ENCODE measurements around the gene BOD1L1.

BOD1L1 gene

DNA sequence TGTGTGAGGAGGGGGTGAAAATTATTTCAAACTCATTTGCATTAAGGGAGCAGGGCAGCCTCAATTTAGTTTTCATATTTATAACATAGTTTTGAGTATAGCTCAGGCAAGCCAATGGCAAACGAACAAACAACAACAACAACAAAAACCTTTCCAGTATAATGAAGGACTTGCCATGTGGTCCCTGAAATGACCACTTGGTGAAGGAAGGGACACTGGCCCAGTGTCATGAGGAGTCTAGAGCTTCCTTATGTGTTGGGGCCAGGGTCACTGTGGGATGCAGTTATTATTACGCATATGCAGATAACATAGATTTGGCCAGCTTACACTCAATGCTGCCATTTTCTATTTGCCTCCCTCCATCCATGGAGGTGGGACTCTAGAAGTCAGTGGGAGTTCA, 106.5 kb downstream of the BOD1L1 start:
- Mint-ChIP-seq H3K4me3 (no peak overlapping the region), H3K36me3 (ENCODE audit: low read depth) (no peaks in the 10 kb centered on the region), H3K9me3 (peaks cover 31% of the 10 kb centered on the region), H3K27ac (no peak overlapping the region), H3K4me1 (peaks cover 6% of the 10 kb centered on the region), H3K27me3 (ENCODE audit: low read depth, poor library complexity) (peaks cover 82% of the 10 kb centered on the region)
- TF ChIP-seq, protein P1, sequence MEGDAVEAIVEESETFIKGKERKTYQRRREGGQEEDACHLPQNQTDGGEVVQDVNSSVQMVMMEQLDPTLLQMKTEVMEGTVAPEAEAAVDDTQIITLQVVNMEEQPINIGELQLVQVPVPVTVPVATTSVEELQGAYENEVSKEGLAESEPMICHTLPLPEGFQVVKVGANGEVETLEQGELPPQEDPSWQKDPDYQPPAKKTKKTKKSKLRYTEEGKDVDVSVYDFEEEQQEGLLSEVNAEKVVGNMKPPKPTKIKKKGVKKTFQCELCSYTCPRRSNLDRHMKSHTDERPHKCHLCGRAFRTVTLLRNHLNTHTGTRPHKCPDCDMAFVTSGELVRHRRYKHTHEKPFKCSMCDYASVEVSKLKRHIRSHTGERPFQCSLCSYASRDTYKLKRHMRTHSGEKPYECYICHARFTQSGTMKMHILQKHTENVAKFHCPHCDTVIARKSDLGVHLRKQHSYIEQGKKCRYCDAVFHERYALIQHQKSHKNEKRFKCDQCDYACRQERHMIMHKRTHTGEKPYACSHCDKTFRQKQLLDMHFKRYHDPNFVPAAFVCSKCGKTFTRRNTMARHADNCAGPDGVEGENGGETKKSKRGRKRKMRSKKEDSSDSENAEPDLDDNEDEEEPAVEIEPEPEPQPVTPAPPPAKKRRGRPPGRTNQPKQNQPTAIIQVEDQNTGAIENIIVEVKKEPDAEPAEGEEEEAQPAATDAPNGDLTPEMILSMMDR (IDR thresholded peaks at IDR 0.05) = no peak
- DNase-seq = no peak
